Psoas muscle (tissue), 8 donors: Measurements from ENCODE around the gene ZRANB3. TPM values are rescaled to one million over a fixed set of nuclear protein-coding genes. Genes with fewer than 3 reads are reported as not detected.

ENCODE experiments used
- ATAC-seq, 4 donors: fragments of 200-7000 bp; cut with Tn5 transposase; one replicate each; pipeline ENCODE4 v1.9.1; 2020; ENCODE audit warnings: moderate library complexity in 3 of 4, mild to moderate bottlenecking in 2 of 4
- DNase-seq, 2 donors: peaks; one replicate each; pipeline ENCODE4 v3.0.0-alpha.2; 2020
- H3K27ac ChIP-seq: fragments of 200-600 bp; one replicate; pipeline ENCODE4 v1.8.0; 2022
- H3K27me3 ChIP-seq, 3 donors: fragments of 200-600 bp in 1 of 3; one replicate each; pipeline versions ENCODE4 v1.6.1 to v1.8.0; 2013 to 2022; ENCODE audit warnings: low read length in 2 of 3, mild to moderate bottlenecking in 2 of 3, moderate library complexity in 1 of 3; ENCODE audit not compliant: insufficient read depth in 3 of 3
- H3K36me3 ChIP-seq, 2 donors: fragments of 200-600 bp in 1 of 2; one replicate each; pipeline versions ENCODE4 v1.6.1 to v1.8.0; 2013 to 2022; ENCODE audit warnings: low read depth in 1 of 2, mild to moderate bottlenecking in 1 of 2, moderate library complexity in 1 of 2; ENCODE audit not compliant: insufficient read depth in 1 of 2
- H3K4me1 ChIP-seq: fragments of 200-600 bp; one replicate; pipeline ENCODE4 v1.8.0; 2022
- H3K4me3 ChIP-seq: fragments of 200-600 bp; one replicate; pipeline ENCODE4 v1.8.0; 2022; ENCODE audit warnings: mild to moderate bottlenecking
- H3K9me3 ChIP-seq: fragments of 200-600 bp; one replicate; pipeline ENCODE4 v1.8.0; 2022
- CTCF ChIP-seq: fragments of 200-600 bp; IDR thresholded peaks from one replicate; pipeline ENCODE4 v1.8.0; 2022; ENCODE audit warnings: antibody characterized with exemption
- WGBS, 3 donors: extraction: QIAGEN DNeasy Blood & Tissue Kit; methylation state at CpG; one replicate each; pipeline versions ENCODE4 v1.1.6 to v1.1.7; 2013; 5-methylcytosine and 5-hydroxymethylcytosine counted together
- intact Hi-C, 2 donors: fragments of 100-400 bp; cut with DNase I; formaldehyde crosslinking; loops; one replicate each; pipeline versions ENCODE4 v1.11.0 to v1.14.2; 2022
- polyA plus RNA-seq, 3 donors: library from polyadenylated mRNA; stranded (reverse); fragments of 200-250 nt; gene quantifications; one replicate each; pipeline ENCODE4 v1.2.3, GENCODE V29; 2013
- total RNA-seq, 4 donors: library from RNA; stranded (reverse); fragmentation: NEBNext Ultra II Directional in 2 of 4; extraction: Animal tissue kit (Norgen Biotek cat#: 25700) in 2 of 4; gene quantifications; one replicate each; pipeline versions ENCODE4 v1.2.1 to v1.2.4, GENCODE V29; 2021 to 2023
- donor health status: healthy with polysubstance abuse.
- donor health status: DM: no; HTN: no; CAD: no; lungs with moderate emphysema.
- donor health status: Bipolar disorder and iron deficiency.
- donor health status: healthy.
- donor health status: DM: yes; HTN: yes; CAD: no.
- donor health status: DM: no; HTN: no; CAD: no.
- donor health status: DM: no; HTN: no; CAD: no.
- donor health status: DM: yes; HTN: yes; CAD: no.

ZRANB3 gene
- total and polyA plus RNA-seq, 7 donors = 1.3 to 6.4 (median 4.0) TPM

- H3K9me3 ChIP-seq = no peaks in the 10 kb centered on the region
- ATAC-seq (no peak), DNase-seq (no peak)
- no peak for TF ChIP-seq CTCF
- intact Hi-C loops = no loop called here
- peaks cover 0 to 16% of the 10 kb centered on the region in 2 donors for H3K36me3 ChIP-seq
- no peaks in the 10 kb centered on the region for H3K4me1 ChIP-seq
- H3K27ac ChIP-seq = no peak overlapping the region
- H3K27me3 ChIP-seq = no peaks in the 10 kb centered on the region
- H3K4me3 ChIP-seq = no peak overlapping the region
- 77 to 83% (median 81%) methylated on average over 1 of the region's 1 CpG for WGBS, 3 donors
Measured at GRCh38 chr2:135226961-135227360, 304.1 kb downstream of the ZRANB3 start.

GRCh38 chr2:135225781-135226180, 305.2 kb downstream of the ZRANB3 start:
- H3K4me3 ChIP-seq = no peak overlapping the region
- intact Hi-C loops = no loop called here
- no peak for ATAC-seq
- H3K4me1 ChIP-seq = no peaks in the 10 kb centered on the region
- no peaks in the 10 kb centered on the region for H3K27me3 ChIP-seq
- TF ChIP-seq CTCF = no peak
- no peak for DNase-seq
- H3K27ac ChIP-seq = no peak overlapping the region
- H3K9me3 ChIP-seq = no peaks in the 10 kb centered on the region
- peaks cover 0 to 16% of the 10 kb centered on the region in 2 donors for H3K36me3 ChIP-seq

GRCh38 chr2:135219226-135219625, 311.8 kb downstream of the ZRANB3 start:
- Histone ChIP-seq H3K4me3 (no peak overlapping the region), H3K9me3 (no peaks in the 10 kb centered on the region), H3K36me3 (peaks cover 2 to 8% of the 10 kb centered on the region in 2 donors), H3K4me1 (no peaks in the 10 kb centered on the region), H3K27me3 (no peaks in the 10 kb centered on the region), H3K27ac (no peak overlapping the region)
- TF ChIP-seq CTCF = no peak
- ATAC-seq (no peak), DNase-seq (no peak)
- 96 to 100% (median 96%) methylated on average over 1 of the region's 1 CpG for WGBS, 3 donors
- intact Hi-C loops = no loop called here

- Histone ChIP-seq H3K9me3 (no peaks in the 10 kb centered on the region), H3K36me3 (peaks cover 2 to 8% of the 10 kb centered on the region in 2 donors), H3K27ac (no peak overlapping the region), H3K27me3 (no peaks in the 10 kb centered on the region), H3K4me1 (no peaks in the 10 kb centered on the region), H3K4me3 (no peak overlapping the region)
- DNase-seq (no peak), ATAC-seq (no peak)
- 95 to 97% (median 97%) methylated on average over 2 of the region's 2 CpGs for WGBS, 3 donors
- intact Hi-C loops = no loop called here
- TF ChIP-seq CTCF = no peak
Measured at GRCh38 chr2:135218426-135218825, 312.6 kb downstream of the ZRANB3 start.

GRCh38 chr2:135212757-135213156, 318.3 kb downstream of the ZRANB3 start:
- Histone ChIP-seq H3K4me3 (no peak overlapping the region), H3K9me3 (no peaks in the 10 kb centered on the region), H3K27me3 (no peaks in the 10 kb centered on the region), H3K4me1 (no peaks in the 10 kb centered on the region), H3K36me3 (peaks cover 0 to 8% of the 10 kb centered on the region in 2 donors), H3K27ac (no peak overlapping the region)
- no peak for TF ChIP-seq CTCF
- no peak for DNase-seq
- WGBS, 3 donors = 60 to 74% (median 68%) methylated on average over 2 of the region's 2 CpGs
- intact Hi-C loops = no loop called here
- no peak for ATAC-seq
